GM18868 (cell line): Measurements from ENCODE around the gene NME7.
A peak's percentile ranks its signal among the peaks of the same experiment; 100 is the strongest.

Source experiments
- ATAC-seq: cut with Tn5 transposase; IDR thresholded peaks from one replicate; pipeline ENCODE4 v1.9.1; 2021; ENCODE audit warnings: mild to moderate bottlenecking, moderate library complexity; ENCODE audit not compliant: unreplicated experiment

Gene NME7

GRCh38 chr1:169110689-169111447 is 256.7 kb downstream of the NME7 start:
- no peak for ATAC-seq

GRCh38 chr1:169110236-169110635 is 257.4 kb downstream of the NME7 start:
- no peak for ATAC-seq

- no peak for ATAC-seq
Observed at GRCh38 chr1:169109561-169110134, 257.9 kb downstream of the NME7 start.

- ATAC-seq = peak; percentile 19
Observed at GRCh38 chr1:169108863-169109560, 258.6 kb downstream of the NME7 start.

- ATAC-seq = no peak
Observed at GRCh38 chr1:169108223-169108622, 259.4 kb downstream of the NME7 start.

GRCh38 chr1:169107603-169108208 is 259.9 kb downstream of the NME7 start:
- ATAC-seq = no peak

- no peak for ATAC-seq
Observed at GRCh38 chr1:169106921-169107602, 260.5 kb downstream of the NME7 start.

GRCh38 chr1:169106095-169106920 is 261.3 kb downstream of the NME7 start, which contains the start of gene ATP1B1:
Gene ATP1B1 (plus strand): TSS chr1:169106690. CDS start chr1:169106830, 140 bp downstream.
- peak; percentile 84 for ATAC-seq

- ATAC-seq = peak; percentile 23
Observed at GRCh38 chr1:169105434-169106094, 262.0 kb downstream of the NME7 start.

- ATAC-seq = no peak
Observed at GRCh38 chr1:169105087-169105433, 262.5 kb downstream of the NME7 start.

GRCh38 chr1:169103480-169103893 is 264.1 kb downstream of the NME7 start:
- ATAC-seq = no peak

- no peak for ATAC-seq
Observed at GRCh38 chr1:169103002-169103401, 264.6 kb downstream of the NME7 start.

- ATAC-seq = no peak
Observed at GRCh38 chr1:169102567-169102966, 265.0 kb downstream of the NME7 start.

- no peak for ATAC-seq
Observed at GRCh38 chr1:169100651-169101088, 266.9 kb downstream of the NME7 start.

GRCh38 chr1:169100208-169100607 is 267.4 kb downstream of the NME7 start:
- no peak for ATAC-seq

GRCh38 chr1:169099561-169099960 is 268.0 kb downstream of the NME7 start:
- ATAC-seq = no peak

- ATAC-seq = no peak
Observed at GRCh38 chr1:169098380-169098779, 269.2 kb downstream of the NME7 start.

GRCh38 chr1:169094897-169095569 is 272.6 kb downstream of the NME7 start:
- no peak for ATAC-seq

- ATAC-seq = no peak
Observed at GRCh38 chr1:169092399-169092798, 275.2 kb downstream of the NME7 start.
